HEK293 (cell line): ENCODE results near the gene POLK.

Experiments used
- MYNN ChIP-seq: fragments of 450-650 bp; formaldehyde crosslinking; IDR thresholded peaks from 2 replicates; pipeline ENCODE4 v1.5.1; 2016; ENCODE audit warnings: missing biosample characterization, missing genetic modification characterization, borderline replicate concordance
- PBX3 ChIP-seq: sonication (generic); formaldehyde crosslinking; IDR thresholded peaks from 2 replicates; pipeline ENCODE4 v1.8.1; 2022; ENCODE audit warnings: mild to moderate bottlenecking, moderate library complexity, missing genetic modification reagents
- SCRT1 ChIP-seq: fragments of 450-650 bp; formaldehyde crosslinking; IDR thresholded peaks from 2 replicates; pipeline ENCODE4 v1.5.1; 2016; ENCODE audit warnings: missing biosample characterization, missing genetic modification characterization, borderline replicate concordance
- SP3 ChIP-seq: fragments of 450-650 bp; formaldehyde crosslinking; IDR thresholded peaks from 2 replicates; pipeline ENCODE4 v1.5.1; 2016; ENCODE audit warnings: missing biosample characterization, missing genetic modification characterization
- ZBTB48 ChIP-seq: fragments of 450-650 bp; formaldehyde crosslinking; IDR thresholded peaks from 2 replicates; pipeline ENCODE4 v1.5.1; 2016; ENCODE audit warnings: missing biosample characterization, missing genetic modification characterization
- ZNF138 ChIP-seq: fragments of 450-650 bp; formaldehyde crosslinking; IDR thresholded peaks from 2 replicates; pipeline ENCODE4 v1.5.1; 2016; ENCODE audit warnings: missing biosample characterization, missing genetic modification characterization, borderline replicate concordance
- ZNF214 ChIP-seq: fragments of 450-650 bp; formaldehyde crosslinking; IDR thresholded peaks from 2 replicates; pipeline ENCODE4 v1.5.1; 2017; ENCODE audit warnings: missing biosample characterization, mild to moderate bottlenecking, missing genetic modification characterization, borderline replicate concordance
- ZNF777 ChIP-seq: fragments of 450-650 bp; formaldehyde crosslinking; IDR thresholded peaks from 2 replicates; pipeline ENCODE4 v1.5.1; 2017; ENCODE audit warnings: missing biosample characterization, missing genetic modification characterization, borderline replicate concordance
- TF ChIP-seq, protein P1 (sequence below): fragments of 450-650 bp; formaldehyde crosslinking; IDR thresholded peaks from 2 replicates; pipeline ENCODE4 v1.5.1; 2016; ENCODE audit warnings: missing biosample characterization, missing genetic modification characterization
- TF ChIP-seq, protein P2 (sequence below): fragments of 450-650 bp; formaldehyde crosslinking; IDR thresholded peaks from 2 replicates; pipeline ENCODE4 v1.5.1; 2016; ENCODE audit warnings: missing biosample characterization, missing genetic modification characterization
- TF ChIP-seq, protein P3 (sequence below): fragments of 450-650 bp; formaldehyde crosslinking; IDR thresholded peaks from 2 replicates; pipeline ENCODE4 v1.5.1; 2016; ENCODE audit warnings: missing biosample characterization, missing genetic modification characterization

- TF ChIP-seq, protein P1, sequence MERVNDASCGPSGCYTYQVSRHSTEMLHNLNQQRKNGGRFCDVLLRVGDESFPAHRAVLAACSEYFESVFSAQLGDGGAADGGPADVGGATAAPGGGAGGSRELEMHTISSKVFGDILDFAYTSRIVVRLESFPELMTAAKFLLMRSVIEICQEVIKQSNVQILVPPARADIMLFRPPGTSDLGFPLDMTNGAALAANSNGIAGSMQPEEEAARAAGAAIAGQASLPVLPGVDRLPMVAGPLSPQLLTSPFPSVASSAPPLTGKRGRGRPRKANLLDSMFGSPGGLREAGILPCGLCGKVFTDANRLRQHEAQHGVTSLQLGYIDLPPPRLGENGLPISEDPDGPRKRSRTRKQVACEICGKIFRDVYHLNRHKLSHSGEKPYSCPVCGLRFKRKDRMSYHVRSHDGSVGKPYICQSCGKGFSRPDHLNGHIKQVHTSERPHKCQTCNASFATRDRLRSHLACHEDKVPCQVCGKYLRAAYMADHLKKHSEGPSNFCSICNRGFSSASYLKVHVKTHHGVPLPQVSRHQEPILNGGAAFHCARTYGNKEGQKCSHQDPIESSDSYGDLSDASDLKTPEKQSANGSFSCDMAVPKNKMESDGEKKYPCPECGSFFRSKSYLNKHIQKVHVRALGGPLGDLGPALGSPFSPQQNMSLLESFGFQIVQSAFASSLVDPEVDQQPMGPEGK (tag by site-specific recombination), result no peak
- no peak for TF ChIP-seq ZBTB48 (tag by site-specific recombination)
- no peak for TF ChIP-seq PBX3 (CRISPR knock-in tag)
- no peak for TF ChIP-seq ZNF214
- no peak for TF ChIP-seq MYNN (tag by site-specific recombination)
- no peak for TF ChIP-seq ZNF138 (tag by site-specific recombination)
- TF ChIP-seq, protein P2, sequence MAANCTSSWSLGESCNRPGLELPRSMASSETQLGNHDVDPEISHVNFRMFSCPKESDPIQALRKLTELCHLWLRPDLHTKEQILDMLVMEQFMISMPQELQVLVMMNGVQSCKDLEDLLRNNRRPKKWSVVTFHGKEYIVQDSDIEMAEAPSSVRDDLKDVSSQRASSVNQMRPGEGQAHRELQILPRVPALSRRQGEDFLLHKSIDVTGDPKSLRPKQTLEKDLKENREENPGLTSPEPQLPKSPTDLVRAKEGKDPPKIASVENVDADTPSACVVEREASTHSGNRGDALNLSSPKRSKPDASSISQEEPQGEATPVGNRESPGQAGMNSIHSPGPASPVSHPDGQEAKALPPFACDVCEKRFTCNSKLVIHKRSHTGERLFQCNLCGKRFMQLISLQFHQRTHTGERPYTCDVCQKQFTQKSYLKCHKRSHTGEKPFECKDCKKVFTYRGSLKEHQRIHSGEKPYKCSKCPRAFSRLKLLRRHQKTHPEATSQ (tag by site-specific recombination), result no peak
- TF ChIP-seq, protein P3, sequence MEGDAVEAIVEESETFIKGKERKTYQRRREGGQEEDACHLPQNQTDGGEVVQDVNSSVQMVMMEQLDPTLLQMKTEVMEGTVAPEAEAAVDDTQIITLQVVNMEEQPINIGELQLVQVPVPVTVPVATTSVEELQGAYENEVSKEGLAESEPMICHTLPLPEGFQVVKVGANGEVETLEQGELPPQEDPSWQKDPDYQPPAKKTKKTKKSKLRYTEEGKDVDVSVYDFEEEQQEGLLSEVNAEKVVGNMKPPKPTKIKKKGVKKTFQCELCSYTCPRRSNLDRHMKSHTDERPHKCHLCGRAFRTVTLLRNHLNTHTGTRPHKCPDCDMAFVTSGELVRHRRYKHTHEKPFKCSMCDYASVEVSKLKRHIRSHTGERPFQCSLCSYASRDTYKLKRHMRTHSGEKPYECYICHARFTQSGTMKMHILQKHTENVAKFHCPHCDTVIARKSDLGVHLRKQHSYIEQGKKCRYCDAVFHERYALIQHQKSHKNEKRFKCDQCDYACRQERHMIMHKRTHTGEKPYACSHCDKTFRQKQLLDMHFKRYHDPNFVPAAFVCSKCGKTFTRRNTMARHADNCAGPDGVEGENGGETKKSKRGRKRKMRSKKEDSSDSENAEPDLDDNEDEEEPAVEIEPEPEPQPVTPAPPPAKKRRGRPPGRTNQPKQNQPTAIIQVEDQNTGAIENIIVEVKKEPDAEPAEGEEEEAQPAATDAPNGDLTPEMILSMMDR (tag by site-specific recombination), result no peak
- no peak for TF ChIP-seq SCRT1 (tag by site-specific recombination)
- no peak for TF ChIP-seq ZNF777 (tag by site-specific recombination)
- TF ChIP-seq SP3, result no peak
Observed at GRCh38 chr5:75626959-75627358, 115.3 kb downstream of the POLK start.
